ENCODE measurements around the gene ATP4A. TPM values are rescaled to one million over a fixed set of nuclear protein-coding genes. Genes with fewer than 3 reads are reported as not detected.

ATP4A gene
- polyA plus RNA-seq, 1 experiment: not detected

DNA sequence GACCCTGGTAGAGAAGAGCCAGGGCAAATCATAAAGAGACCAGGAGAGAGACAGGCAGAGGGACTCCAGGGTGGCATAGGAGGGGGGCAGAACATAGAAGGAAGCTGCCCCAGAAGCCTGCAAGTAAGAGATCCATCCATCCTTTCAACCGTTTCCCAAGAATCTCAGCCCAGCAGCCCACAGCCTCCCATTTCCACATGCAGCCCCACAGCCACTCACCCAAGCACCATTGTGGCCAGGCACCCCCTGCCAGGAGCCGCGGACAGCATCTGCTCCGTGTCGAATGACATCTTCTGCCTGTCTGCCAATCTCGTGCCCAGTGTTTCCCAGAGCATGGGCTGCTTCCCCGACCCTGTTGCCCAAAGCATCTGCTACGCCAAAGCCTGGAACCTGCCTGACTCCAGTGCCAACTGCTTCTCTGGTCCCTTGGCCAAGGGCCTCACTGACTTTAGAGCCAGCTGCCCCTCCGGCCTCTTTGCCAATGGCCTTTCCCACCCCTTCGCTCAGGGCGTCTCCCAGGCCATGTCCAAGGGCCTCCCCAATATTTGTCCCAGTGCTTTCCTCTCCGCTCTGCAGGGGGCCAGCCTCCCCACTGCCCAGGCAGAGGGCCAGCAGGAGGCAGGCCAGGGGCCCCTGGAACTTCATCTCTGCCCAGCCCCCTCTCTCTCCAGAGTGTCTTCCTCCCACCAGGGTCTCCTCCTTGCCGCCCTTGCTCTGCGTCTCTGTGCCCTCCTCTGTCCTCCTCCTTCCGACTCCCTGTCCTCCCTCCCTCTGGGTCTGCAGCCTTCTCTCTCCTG, 50.4 kb downstream of the ATP4A start:
- no peak overlapping the region for H3K4me3 ChIP-seq (ENCODE audit: low read depth, low read length)
- POLR2A ChIA-PET: no interaction called here
- peaks cover 15% of the 10 kb centered on the region for H3K27me3 ChIP-seq (ENCODE audit: control insufficient read depth, insufficient read depth, low read length)
- CTCF ChIA-PET: interaction anchor here (1.0 to 2.5 kb wide), 4 partner anchors 18 to 45 kb away, joined by 3 to 7 read pairs (median 5); no protein-coding TSS in a partner anchor
- no peak for DNase-seq (ENCODE audit: low read depth)
- H3K36me3 ChIP-seq (ENCODE audit: control insufficient read depth, insufficient read depth, low read length): no peaks in the 10 kb centered on the region
- TF ChIP-seq, protein P1, sequence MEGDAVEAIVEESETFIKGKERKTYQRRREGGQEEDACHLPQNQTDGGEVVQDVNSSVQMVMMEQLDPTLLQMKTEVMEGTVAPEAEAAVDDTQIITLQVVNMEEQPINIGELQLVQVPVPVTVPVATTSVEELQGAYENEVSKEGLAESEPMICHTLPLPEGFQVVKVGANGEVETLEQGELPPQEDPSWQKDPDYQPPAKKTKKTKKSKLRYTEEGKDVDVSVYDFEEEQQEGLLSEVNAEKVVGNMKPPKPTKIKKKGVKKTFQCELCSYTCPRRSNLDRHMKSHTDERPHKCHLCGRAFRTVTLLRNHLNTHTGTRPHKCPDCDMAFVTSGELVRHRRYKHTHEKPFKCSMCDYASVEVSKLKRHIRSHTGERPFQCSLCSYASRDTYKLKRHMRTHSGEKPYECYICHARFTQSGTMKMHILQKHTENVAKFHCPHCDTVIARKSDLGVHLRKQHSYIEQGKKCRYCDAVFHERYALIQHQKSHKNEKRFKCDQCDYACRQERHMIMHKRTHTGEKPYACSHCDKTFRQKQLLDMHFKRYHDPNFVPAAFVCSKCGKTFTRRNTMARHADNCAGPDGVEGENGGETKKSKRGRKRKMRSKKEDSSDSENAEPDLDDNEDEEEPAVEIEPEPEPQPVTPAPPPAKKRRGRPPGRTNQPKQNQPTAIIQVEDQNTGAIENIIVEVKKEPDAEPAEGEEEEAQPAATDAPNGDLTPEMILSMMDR (IDR thresholded peaks at IDR 0.05; ENCODE audit: insufficient read depth, low read depth, low read length): no peak

GRCh38 chr19:35511337-35511736, 52.1 kb downstream of the ATP4A start:
- POLR2A ChIA-PET: no interaction called here
- H3K27me3 ChIP-seq (ENCODE audit: control insufficient read depth, insufficient read depth, low read length): peaks cover 20% of the 10 kb centered on the region

GRCh38 chr19:35510626-35510964, 52.9 kb downstream of the ATP4A start:
- Histone ChIP-seq H3K27me3 (ENCODE audit: control insufficient read depth, insufficient read depth, low read length) (peaks cover 20% of the 10 kb centered on the region), H3K4me3 (ENCODE audit: low read depth, low read length) (no peak overlapping the region), H3K36me3 (ENCODE audit: control insufficient read depth, insufficient read depth, low read length) (no peaks in the 10 kb centered on the region)
- POLR2A ChIA-PET: no interaction called here
- CTCF ChIA-PET: interaction anchor here (0.5 to 5.7 kb wide), 29 partner anchors 9 to 191 kb away, joined by 3 to 48 read pairs (median 5); no protein-coding TSS in a partner anchor
- DNase-seq (ENCODE audit: low read depth): no peak
- TF ChIP-seq, protein P1 (IDR thresholded peaks at IDR 0.05; ENCODE audit: insufficient read depth, low read depth, low read length): no peak

More at GRCh38 chr19:35511337-35511736, 52.1 kb downstream of the ATP4A start:
- CTCF ChIA-PET: interaction anchor here (0.9 to 5.7 kb wide), 13 partner anchors 10 to 185 kb away, joined by 3 to 48 read pairs (median 9); no protein-coding TSS in a partner anchor
- H3K4me3 ChIP-seq (ENCODE audit: low read depth, low read length): no peak overlapping the region
- TF ChIP-seq, protein P1 (IDR thresholded peaks at IDR 0.05; ENCODE audit: insufficient read depth, low read depth, low read length): no peak
- no peak for DNase-seq (ENCODE audit: low read depth)
- no peaks in the 10 kb centered on the region for H3K36me3 ChIP-seq (ENCODE audit: control insufficient read depth, insufficient read depth, low read length)

DNA sequence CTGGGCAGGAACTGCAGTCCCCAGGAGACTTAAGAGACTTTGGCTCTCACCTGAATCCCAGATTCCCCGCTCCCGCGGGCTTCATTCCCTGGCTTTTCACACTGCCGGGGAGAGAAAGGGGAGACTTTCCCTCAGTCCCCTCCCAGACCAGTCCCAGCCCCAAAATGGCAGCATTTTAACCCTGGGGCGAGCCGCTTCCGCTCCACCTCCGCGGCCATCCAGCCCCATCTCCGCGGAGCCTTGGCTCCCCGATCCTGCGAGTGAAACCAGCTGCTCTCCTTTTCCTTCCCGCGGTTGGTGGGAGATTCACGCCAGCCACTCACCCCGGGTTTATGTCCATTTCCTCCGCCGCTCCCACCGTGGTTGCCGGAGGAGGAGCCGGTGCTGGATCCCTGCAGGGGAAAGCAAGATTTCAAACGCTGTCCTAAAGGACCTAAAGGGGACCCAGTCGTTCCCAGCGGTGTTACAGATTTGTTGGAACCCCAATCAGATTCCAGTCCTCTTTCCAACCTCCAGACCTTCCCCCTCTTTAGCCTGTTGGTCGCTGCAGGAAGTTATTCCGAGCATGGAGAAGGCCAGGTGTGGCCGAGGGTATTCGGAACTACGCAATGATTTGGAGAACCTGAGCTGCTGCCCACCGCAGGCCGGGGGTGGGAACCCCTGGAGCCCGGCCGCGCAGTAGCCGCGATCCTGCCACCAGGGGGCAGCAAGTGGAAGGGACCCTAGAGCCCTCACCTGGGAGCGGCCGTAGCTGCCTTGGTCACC, 53.4 kb downstream of the ATP4A start:
- peaks cover 23% of the 10 kb centered on the region for H3K27me3 ChIP-seq (ENCODE audit: control insufficient read depth, insufficient read depth, low read length)
- no peaks in the 10 kb centered on the region for H3K36me3 ChIP-seq (ENCODE audit: control insufficient read depth, insufficient read depth, low read length)
- CTCF ChIA-PET: interaction anchor here (0.5 to 5.7 kb wide), 32 partner anchors 9 to 1458 kb away, joined by 3 to 48 read pairs (median 4); no protein-coding TSS in a partner anchor
- POLR2A ChIA-PET: no interaction called here
- DNase-seq (ENCODE audit: low read depth): no peak
- H3K4me3 ChIP-seq (ENCODE audit: low read depth, low read length): peak overlapping the region; percentile 30
- TF ChIP-seq, protein P1 (IDR thresholded peaks at IDR 0.05; ENCODE audit: insufficient read depth, low read depth, low read length): peak; percentile 96

All from BJ (cell line).